Activated B cell treated with CpG ODN at 0.5 μM for 24 hours (primary cell): ENCODE results near the gene ENTPD1. TPM values are rescaled to one million over a fixed set of nuclear protein-coding genes. Genes with fewer than 3 reads are reported as not detected.
A peak's percentile ranks its signal among the peaks of the same experiment; 100 is the strongest.

Source experiments
- ATAC-seq: fragments of 200-7000 bp; cut with Tn5 transposase; one replicate; pipeline ENCODE4 v1.10.0; 2021; ENCODE audit warnings: low read depth, mild to moderate bottlenecking, moderate library complexity
- CTCF ChIA-PET: fragments of 350-600 bp; sonication (Branson Sonifier 250); formaldehyde crosslinking; loops from one replicate; lab custom pipeline; 2021; ENCODE audit warnings: antibody characterized with exemption; lab: Charles Lee
- POLR2A ChIA-PET: fragments of 350-600 bp; sonication (Branson Sonifier 250); formaldehyde crosslinking; loops from one replicate; lab custom pipeline; 2021; ENCODE audit warnings: antibody characterized with exemption; lab: Charles Lee
- DNase-seq: peaks from one replicate; pipeline ENCODE4 v3.0.0; 2022
- H3K27ac Mint-ChIP-seq: one replicate; pipeline ENCODE4 v1.8.0; 2020; ENCODE audit warnings: mixed read lengths
- H3K27me3 Mint-ChIP-seq: one replicate; pipeline ENCODE4 v1.8.0; 2021; ENCODE audit warnings: mixed read lengths
- H3K36me3 Mint-ChIP-seq: one replicate; pipeline ENCODE4 v1.8.0; 2021; ENCODE audit warnings: low read depth, mixed read lengths
- H3K4me1 Mint-ChIP-seq: one replicate; pipeline ENCODE4 v1.8.0; 2021; ENCODE audit warnings: mixed read lengths
- H3K4me3 Mint-ChIP-seq: one replicate; pipeline ENCODE4 v1.8.0; 2020; ENCODE audit warnings: mild to moderate bottlenecking, mixed read lengths
- H3K9me3 Mint-ChIP-seq: one replicate; pipeline ENCODE4 v1.8.0; 2020; ENCODE audit warnings: mixed read lengths
- intact Hi-C: fragments of 100-400 bp; cut with micrococcal nuclease; formaldehyde crosslinking; loops from one replicate; pipeline ENCODE4 v1.15.1; 2024
- total RNA-seq: library from RNA; stranded (reverse); gene quantifications from 2 replicates; pipeline ENCODE4 v1.2.3, GENCODE V29; 2022
- TF ChIP-seq, protein P1 (sequence below): fragments of 200-600 bp; IDR thresholded peaks from one replicate; pipeline ENCODE4 v1.8.0; 2022; ENCODE audit warnings: antibody characterized with exemption, mild to moderate bottlenecking

Gene ENTPD1
- total RNA-seq, 1 donor from 2014 or later, result 187 TPM

DNA sequence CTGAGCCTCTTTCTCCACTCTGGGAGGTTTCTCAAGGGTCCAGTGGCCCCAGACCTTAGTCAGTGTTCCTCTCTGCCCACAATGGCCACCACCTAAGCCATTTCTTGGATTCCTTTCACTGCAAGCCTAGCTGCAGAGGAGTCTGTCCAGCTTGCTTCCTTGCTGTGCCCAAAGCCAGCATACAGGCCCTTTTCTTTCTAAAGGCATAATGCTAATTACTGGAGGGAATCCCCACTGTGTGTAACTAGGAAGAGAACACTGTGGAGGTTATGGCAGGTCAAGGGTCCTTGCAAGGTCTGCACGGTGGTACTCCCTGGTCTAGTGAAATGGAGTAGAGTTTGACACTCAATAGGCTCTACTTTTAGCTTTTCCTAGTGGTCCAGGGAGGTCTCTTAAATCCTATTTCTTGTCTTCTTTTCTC is 81.4 kb downstream of the ENTPD1 start:
- peak overlapping the region; percentile 63 for H3K4me3 Mint-ChIP-seq
- peaks cover 99% of the 10 kb centered on the region for H3K4me1 Mint-ChIP-seq
- H3K36me3 Mint-ChIP-seq, result peaks cover 20% of the 10 kb centered on the region
- ATAC-seq, result peak; percentile 8
- ChIA-PET POLR2A (interaction anchor here (0.6 to 20.2 kb wide), 14 partner anchors 10 to 143 kb away, joined by 3 to 572 read pairs (median 5); partner anchors contain the start of genes ENTPD1 and TCTN3), CTCF (interaction anchor here (1.0 to 20.1 kb wide), 8 partner anchors 11 to 143 kb away, joined by 3 to 427 read pairs (median 16); partner anchors contain the start of genes ENTPD1 and TCTN3)
- H3K9me3 Mint-ChIP-seq, result no peaks in the 10 kb centered on the region
- no peaks in the 10 kb centered on the region for H3K27me3 Mint-ChIP-seq
- DNase-seq, result no peak
- peak overlapping the region; percentile 95 for H3K27ac Mint-ChIP-seq
- TF ChIP-seq, protein P1, sequence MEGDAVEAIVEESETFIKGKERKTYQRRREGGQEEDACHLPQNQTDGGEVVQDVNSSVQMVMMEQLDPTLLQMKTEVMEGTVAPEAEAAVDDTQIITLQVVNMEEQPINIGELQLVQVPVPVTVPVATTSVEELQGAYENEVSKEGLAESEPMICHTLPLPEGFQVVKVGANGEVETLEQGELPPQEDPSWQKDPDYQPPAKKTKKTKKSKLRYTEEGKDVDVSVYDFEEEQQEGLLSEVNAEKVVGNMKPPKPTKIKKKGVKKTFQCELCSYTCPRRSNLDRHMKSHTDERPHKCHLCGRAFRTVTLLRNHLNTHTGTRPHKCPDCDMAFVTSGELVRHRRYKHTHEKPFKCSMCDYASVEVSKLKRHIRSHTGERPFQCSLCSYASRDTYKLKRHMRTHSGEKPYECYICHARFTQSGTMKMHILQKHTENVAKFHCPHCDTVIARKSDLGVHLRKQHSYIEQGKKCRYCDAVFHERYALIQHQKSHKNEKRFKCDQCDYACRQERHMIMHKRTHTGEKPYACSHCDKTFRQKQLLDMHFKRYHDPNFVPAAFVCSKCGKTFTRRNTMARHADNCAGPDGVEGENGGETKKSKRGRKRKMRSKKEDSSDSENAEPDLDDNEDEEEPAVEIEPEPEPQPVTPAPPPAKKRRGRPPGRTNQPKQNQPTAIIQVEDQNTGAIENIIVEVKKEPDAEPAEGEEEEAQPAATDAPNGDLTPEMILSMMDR, result no peak
- intact Hi-C loops, result no loop called here

DNA sequence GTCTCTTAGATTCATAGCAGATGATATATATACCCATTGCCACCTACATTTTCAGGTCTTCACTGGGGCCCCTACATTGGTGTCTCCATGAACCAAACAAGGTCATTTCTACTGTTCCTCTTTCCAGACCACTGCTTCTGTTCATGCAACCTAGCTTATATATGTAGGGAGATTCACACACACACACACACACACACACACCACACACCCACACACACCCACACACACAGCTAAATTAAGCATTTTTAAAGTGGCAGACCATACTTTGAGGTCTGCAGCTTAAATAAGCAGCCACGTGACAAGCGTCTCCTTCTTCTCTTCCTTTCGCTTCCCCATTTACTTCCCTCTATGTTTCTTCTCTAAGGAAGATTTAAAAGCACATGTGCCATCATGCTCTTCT is 81.8 kb downstream of the ENTPD1 start:
- H3K4me1 Mint-ChIP-seq, result peaks cover 95% of the 10 kb centered on the region
- H3K4me3 Mint-ChIP-seq, result peak overlapping the region; percentile 63
- H3K9me3 Mint-ChIP-seq, result no peaks in the 10 kb centered on the region
- peak overlapping the region; percentile 95 for H3K27ac Mint-ChIP-seq
- POLR2A ChIA-PET, result interaction anchor here (0.7 to 20.2 kb wide), 13 partner anchors 10 to 143 kb away, joined by 3 to 572 read pairs (median 5); partner anchors contain the start of genes ENTPD1 and TCTN3
- H3K27me3 Mint-ChIP-seq, result no peaks in the 10 kb centered on the region
- TF ChIP-seq, protein P1, result no peak
- peak; percentile 78 for ATAC-seq
- intact Hi-C loops, result loop anchor here (1.0 kb wide), 2 partner anchors 79 to 107 kb away; no protein-coding TSS in a partner anchor
- peaks cover 24% of the 10 kb centered on the region for H3K36me3 Mint-ChIP-seq
- peak; percentile 41 for DNase-seq
- CTCF ChIA-PET, result interaction anchor here (1.4 to 20.1 kb wide), 7 partner anchors 18 to 143 kb away, joined by 3 to 427 read pairs (median 26); partner anchors contain the start of genes ENTPD1 and TCTN3

DNA sequence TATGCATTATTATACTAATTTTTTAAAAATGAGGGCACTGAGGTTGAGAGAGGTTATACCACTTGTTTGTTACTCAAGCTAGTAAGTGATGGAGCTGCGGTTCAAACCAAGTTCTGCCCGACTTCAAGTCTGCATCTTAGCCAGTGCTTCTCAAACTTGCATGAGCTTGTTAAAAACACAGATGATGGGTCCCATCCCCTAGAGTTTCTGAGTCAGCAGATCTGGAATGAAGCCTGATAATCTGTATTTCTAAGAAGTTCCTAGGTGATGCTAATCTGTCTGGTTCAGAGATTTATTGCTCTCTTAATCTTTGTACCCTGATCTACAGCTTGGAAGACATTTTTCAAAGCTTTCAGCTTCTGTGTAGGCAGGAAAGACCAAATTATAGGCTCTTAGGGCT is 84.2 kb downstream of the ENTPD1 start:
- no peaks in the 10 kb centered on the region for H3K27me3 Mint-ChIP-seq
- H3K4me1 Mint-ChIP-seq, result peaks cover 71% of the 10 kb centered on the region
- intact Hi-C loops, result no loop called here
- ATAC-seq (no peak), DNase-seq (no peak)
- TF ChIP-seq, protein P1, result no peak
- H3K9me3 Mint-ChIP-seq, result no peaks in the 10 kb centered on the region
- CTCF ChIA-PET, result interaction anchor here (1.0 to 20.1 kb wide), 14 partner anchors 9 to 150 kb away, joined by 3 to 427 read pairs (median 16); partner anchors contain the start of genes ENTPD1 and TCTN3
- no peak overlapping the region for H3K4me3 Mint-ChIP-seq
- POLR2A ChIA-PET, result interaction anchor here (1.4 to 20.2 kb wide), 9 partner anchors 8 to 145 kb away, joined by 3 to 572 read pairs (median 18); partner anchors contain the start of genes ENTPD1 and TCTN3
- H3K36me3 Mint-ChIP-seq, result peaks cover 44% of the 10 kb centered on the region
- H3K27ac Mint-ChIP-seq, result peak overlapping the region; percentile 95

DNA sequence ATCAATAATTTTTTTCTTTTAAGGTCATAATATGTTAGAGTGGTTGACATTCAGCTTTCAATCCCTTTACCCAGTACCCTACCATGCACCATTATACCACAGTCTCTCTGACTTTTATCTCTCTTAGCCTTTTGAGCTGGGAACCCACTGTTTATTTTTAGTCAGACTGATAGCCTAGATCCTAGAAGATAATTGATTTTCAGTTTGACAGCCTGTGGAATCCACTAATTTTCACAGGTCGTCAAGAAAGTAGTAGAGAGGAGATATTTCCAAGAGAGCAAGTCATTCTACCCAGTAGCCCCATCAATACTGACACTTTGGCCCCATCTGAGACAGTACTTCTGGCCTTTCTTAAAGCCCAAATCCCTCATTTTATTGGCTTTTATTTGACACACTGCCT is 84.7 kb downstream of the ENTPD1 start:
- CTCF ChIA-PET, result interaction anchor here (0.9 to 20.1 kb wide), 20 partner anchors 8 to 153 kb away, joined by 3 to 427 read pairs (median 8); partner anchors contain the start of genes ENTPD1 and TCTN3
- Mint-ChIP-seq H3K4me1 (peaks cover 66% of the 10 kb centered on the region), H3K27ac (peak overlapping the region; percentile 95), H3K27me3 (no peaks in the 10 kb centered on the region), H3K4me3 (peak overlapping the region; percentile 42), H3K9me3 (no peaks in the 10 kb centered on the region), H3K36me3 (peaks cover 48% of the 10 kb centered on the region)
- POLR2A ChIA-PET, result interaction anchor here (1.3 to 20.2 kb wide), 11 partner anchors 8 to 146 kb away, joined by 3 to 572 read pairs (median 14); partner anchors contain the start of genes ENTPD1 and TCTN3
- intact Hi-C loops, result loop anchor here (1.0 kb wide), 4 partner anchors 8 to 98 kb away; partner anchors contain the start of gene ENTPD1
- TF ChIP-seq, protein P1, result no peak
- no peak for ATAC-seq
- no peak for DNase-seq
